MCF 10A (cell line): ENCODE measurements around the gene AUH. TPM values are rescaled to one million over a fixed set of nuclear protein-coding genes. Genes with fewer than 3 reads are reported as not detected.

ENCODE experiments used
- BruUV-seq: library from RNA; stranded (reverse); fragments of 400-500 nt; replicated peaks from 2 replicates; lab custom pipeline; 2021; lab: Mats Ljungman, UMichigan
- CTCF ChIA-PET: fragments of 300-600 bp; sonication (Branson Sonifier 250); formaldehyde crosslinking; extraction: SDS; loops from one replicate; lab custom pipeline; 2021; ENCODE audit warnings: antibody characterized with exemption, inconsistent platforms; lab: Yijun Ruan, JAX
- POLR2A ChIA-PET: fragments of 300-600, 350-650 bp; sonication (Branson Sonifier 250); formaldehyde crosslinking; extraction: SDS; loops from one replicate; lab custom pipeline; 2020; ENCODE audit warnings: antibody characterized with exemption, inconsistent platforms; lab: Yijun Ruan, JAX
- DNase-seq: peaks from one replicate; pipeline ENCODE4 v3.0.0-alpha.2; 2018; ENCODE audit not compliant: unreplicated experiment
- H3K27ac Mint-ChIP-seq: one replicate; pipeline ENCODE4 v1.8.0; 2022; ENCODE audit warnings: mild to moderate bottlenecking, low read depth, mixed read lengths; ENCODE audit not compliant: unreplicated experiment
- H3K27me3 Mint-ChIP-seq: one replicate; pipeline ENCODE4 v1.8.0; 2022; ENCODE audit warnings: mixed read lengths; ENCODE audit not compliant: insufficient read depth, unreplicated experiment
- H3K36me3 Mint-ChIP-seq: one replicate; pipeline ENCODE4 v1.8.0; 2022; ENCODE audit warnings: mild to moderate bottlenecking, moderate library complexity, mixed read lengths; ENCODE audit not compliant: insufficient read depth, unreplicated experiment
- H3K4me1 Mint-ChIP-seq: one replicate; pipeline ENCODE4 v1.8.0; 2022; ENCODE audit warnings: mixed read lengths; ENCODE audit not compliant: insufficient read depth, unreplicated experiment
- H3K4me3 Mint-ChIP-seq: one replicate; pipeline ENCODE4 v1.8.0; 2022; ENCODE audit warnings: mild to moderate bottlenecking, moderate library complexity, mixed read lengths; ENCODE audit not compliant: unreplicated experiment
- H3K9me3 Mint-ChIP-seq: one replicate; pipeline ENCODE4 v1.8.0; 2022; ENCODE audit warnings: mixed read lengths; ENCODE audit not compliant: unreplicated experiment
- intact Hi-C: fragments of 100-400 bp; cut with micrococcal nuclease; formaldehyde crosslinking; loops from 2 replicates; pipeline ENCODE4 v1.14.1; 2022
- total RNA-seq: library from RNA; stranded (reverse); gene quantifications from 2 replicates; pipeline ENCODE4 v1.2.3, GENCODE V29; 2022
- TF ChIP-seq, protein P1 (sequence below): fragments of 200-600 bp; IDR thresholded peaks from one replicate; pipeline ENCODE4 v1.8.0; 2022; ENCODE audit warnings: antibody characterized with exemption, mild to moderate bottlenecking; ENCODE audit not compliant: unreplicated experiment

AUH gene
- total RNA-seq, 1 experiment from 2014 or later = 20.9 TPM

DNA sequence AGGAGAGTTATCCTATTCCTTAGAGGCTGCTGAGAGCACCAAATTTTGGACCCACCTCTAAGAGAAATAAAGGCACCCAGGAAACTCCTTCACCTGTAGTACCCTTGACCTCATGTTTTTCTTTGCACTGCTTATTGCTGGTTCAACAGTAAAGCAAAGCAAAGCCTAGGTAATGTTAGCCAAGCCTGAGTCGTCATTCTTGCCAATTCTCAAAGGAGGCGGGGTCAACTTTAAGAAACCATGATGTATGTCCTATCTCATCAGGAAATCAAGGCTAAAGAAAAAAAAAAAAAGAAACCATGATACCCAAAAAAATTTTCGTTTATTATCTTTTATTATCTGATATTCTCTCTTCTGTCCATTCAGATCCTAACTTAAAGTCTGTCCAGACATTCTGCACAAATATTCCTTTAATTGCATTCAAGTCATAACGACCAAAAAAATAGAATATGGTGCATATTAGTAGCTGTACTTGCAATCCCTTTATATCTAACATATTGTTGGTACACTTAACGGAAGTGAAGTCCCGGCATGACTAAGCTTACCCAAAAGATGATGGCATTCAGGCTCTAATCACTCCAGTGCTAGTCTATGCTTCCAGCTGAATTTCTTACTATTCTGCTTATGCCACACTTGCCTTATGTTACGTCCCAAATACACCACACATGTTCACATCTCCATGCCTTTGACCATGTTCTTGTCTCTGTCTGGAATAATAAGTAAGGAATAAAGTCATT is 1.8 kb downstream of the AUH start:
- Mint-ChIP-seq H3K9me3 (no peaks in the 10 kb centered on the region), H3K36me3 (peaks cover 43% of the 10 kb centered on the region), H3K4me3 (peak overlapping the region; percentile 93), H3K27me3 (no peaks in the 10 kb centered on the region), H3K27ac (no peak overlapping the region), H3K4me1 (peaks cover 42% of the 10 kb centered on the region)
- intact Hi-C loops = loop anchor here (1.0 to 2.0 kb wide), 2 partner anchors 35 to 167 kb away; no protein-coding TSS in a partner anchor
- POLR2A ChIA-PET = interaction anchor here (1.0 to 8.3 kb wide), 8 partner anchors 13 to 260 kb away, joined by 3 to 124 read pairs (median 6); partner anchors contain the start of gene NFIL3
- TF ChIP-seq, protein P1, sequence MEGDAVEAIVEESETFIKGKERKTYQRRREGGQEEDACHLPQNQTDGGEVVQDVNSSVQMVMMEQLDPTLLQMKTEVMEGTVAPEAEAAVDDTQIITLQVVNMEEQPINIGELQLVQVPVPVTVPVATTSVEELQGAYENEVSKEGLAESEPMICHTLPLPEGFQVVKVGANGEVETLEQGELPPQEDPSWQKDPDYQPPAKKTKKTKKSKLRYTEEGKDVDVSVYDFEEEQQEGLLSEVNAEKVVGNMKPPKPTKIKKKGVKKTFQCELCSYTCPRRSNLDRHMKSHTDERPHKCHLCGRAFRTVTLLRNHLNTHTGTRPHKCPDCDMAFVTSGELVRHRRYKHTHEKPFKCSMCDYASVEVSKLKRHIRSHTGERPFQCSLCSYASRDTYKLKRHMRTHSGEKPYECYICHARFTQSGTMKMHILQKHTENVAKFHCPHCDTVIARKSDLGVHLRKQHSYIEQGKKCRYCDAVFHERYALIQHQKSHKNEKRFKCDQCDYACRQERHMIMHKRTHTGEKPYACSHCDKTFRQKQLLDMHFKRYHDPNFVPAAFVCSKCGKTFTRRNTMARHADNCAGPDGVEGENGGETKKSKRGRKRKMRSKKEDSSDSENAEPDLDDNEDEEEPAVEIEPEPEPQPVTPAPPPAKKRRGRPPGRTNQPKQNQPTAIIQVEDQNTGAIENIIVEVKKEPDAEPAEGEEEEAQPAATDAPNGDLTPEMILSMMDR = no peak
- BruUV-seq = TSS peak; percentile 21
- CTCF ChIA-PET = interaction anchor here (0.6 to 5.3 kb wide), 10 partner anchors 12 to 445 kb away, joined by 3 to 20 read pairs (median 4); no protein-coding TSS in a partner anchor
- DNase-seq = peak; percentile 14

DNA sequence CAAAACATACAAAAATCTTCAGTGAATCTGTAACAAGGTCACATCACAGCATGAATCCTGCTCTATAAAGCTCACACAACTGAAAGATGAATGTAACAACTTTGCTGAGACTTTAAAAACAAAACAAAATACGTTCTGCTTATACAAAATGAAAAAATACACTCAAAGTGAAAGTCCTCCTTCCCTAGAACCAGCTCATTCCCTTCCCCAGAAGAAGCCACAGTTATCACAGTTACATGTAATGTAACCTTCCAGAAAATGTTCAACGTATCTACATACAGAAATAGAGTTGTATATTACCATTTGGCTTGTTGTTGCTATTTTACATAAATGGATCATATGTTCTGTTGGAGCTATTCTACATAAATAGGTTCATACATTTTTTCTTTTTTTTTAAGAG is 2.6 kb downstream of the AUH start:
- Mint-ChIP-seq H3K9me3 (no peaks in the 10 kb centered on the region), H3K4me3 (peak overlapping the region; percentile 93), H3K4me1 (peaks cover 42% of the 10 kb centered on the region), H3K36me3 (peaks cover 51% of the 10 kb centered on the region), H3K27me3 (no peaks in the 10 kb centered on the region), H3K27ac (no peak overlapping the region)
- intact Hi-C loops = no loop called here
- TF ChIP-seq, protein P1 = no peak
- POLR2A ChIA-PET = interaction anchor here (0.6 to 8.3 kb wide), 4 partner anchors 62 to 259 kb away, joined by 3 to 124 read pairs (median 18); partner anchors contain the start of gene NFIL3
- no peak for DNase-seq
- CTCF ChIA-PET = interaction anchor here (0.6 to 5.3 kb wide), 8 partner anchors 12 to 598 kb away, joined by 3 to 20 read pairs (median 3); no protein-coding TSS in a partner anchor
- no TSS peak for BruUV-seq

DNA sequence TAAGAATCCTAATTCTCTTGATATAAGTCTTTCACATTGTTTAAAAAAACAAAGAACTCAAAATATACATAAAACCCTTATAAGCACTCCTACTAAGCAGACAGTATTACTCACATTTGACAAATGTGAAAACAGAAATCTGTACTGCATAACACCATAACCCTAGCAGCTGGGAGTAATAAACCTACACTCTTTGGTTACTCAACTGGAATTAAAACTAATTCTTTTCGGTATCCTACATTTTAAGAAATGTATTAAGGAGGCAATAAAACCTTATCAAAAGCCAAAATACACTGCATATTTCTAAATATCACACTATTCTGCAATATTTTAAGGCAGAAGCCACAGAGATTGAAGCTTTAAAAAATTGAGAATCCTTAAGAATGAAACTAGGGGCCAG is 6.8 kb downstream of the AUH start:
- H3K27ac Mint-ChIP-seq = no peak overlapping the region
- intact Hi-C loops = no loop called here
- BruUV-seq = no TSS peak

More for the DNA sequence above, 6.8 kb downstream of the AUH start:
- H3K9me3 Mint-ChIP-seq = no peaks in the 10 kb centered on the region
- peaks cover 32% of the 10 kb centered on the region for H3K4me1 Mint-ChIP-seq
- H3K4me3 Mint-ChIP-seq = no peak overlapping the region
- peaks cover 85% of the 10 kb centered on the region for H3K36me3 Mint-ChIP-seq
- ChIA-PET CTCF (interaction anchor here (0.6 kb wide), 1 partner anchor 19 kb away, joined by 3 read pairs; no protein-coding TSS in a partner anchor), POLR2A (interaction anchor here (1.8 kb wide), 1 partner anchor 13 kb away, joined by 4 read pairs; no protein-coding TSS in a partner anchor)
- TF ChIP-seq, protein P1 = no peak
- H3K27me3 Mint-ChIP-seq = no peaks in the 10 kb centered on the region
- no peak for DNase-seq
